Measurements from ENCODE around the gene MND1.

Gene MND1, protein sequence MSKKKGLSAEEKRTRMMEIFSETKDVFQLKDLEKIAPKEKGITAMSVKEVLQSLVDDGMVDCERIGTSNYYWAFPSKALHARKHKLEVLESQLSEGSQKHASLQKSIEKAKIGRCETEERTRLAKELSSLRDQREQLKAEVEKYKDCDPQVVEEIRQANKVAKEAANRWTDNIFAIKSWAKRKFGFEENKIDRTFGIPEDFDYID

DNA sequence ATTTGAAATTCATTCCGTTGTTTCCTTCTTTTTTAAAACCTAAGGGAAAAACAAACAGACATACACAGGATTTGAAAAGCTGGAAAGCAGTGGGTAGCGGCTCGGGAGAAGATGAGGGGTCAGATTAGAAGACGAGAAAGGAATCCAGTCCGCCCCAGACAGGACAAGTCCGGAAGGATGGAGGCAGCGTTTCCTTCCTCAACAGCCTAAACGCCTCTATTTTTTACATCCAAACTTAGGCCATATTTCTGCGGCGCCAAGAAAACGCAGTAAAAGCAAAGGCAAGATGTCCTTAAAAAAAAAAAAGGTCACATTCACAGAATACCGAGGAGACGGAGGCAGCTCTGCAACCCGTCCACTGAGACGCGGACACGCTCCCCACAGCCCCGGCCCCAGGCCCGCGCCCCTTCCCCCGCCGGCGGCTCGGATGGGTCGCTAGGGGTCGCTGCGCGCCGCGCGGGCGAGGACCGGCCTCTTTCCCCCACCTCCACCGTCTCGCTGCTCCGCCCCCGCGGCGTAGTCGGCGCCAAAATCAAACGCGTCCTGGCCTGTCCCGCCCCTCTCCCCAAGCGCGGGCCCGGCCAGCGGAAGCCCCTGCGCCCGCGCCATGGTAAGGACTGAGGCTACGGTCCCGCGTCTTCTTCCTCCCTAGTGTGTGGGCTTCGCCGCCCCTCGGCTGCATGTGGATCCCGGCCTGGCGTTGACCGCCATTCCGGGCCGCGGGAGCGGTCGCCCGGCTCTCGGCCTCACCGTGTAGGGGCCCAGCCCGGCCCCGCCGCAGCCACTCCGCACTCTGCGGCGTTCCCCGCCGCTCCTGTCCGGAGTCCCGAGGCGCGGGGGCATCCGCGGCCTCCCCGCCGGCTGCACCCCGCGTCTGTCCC is at the start of gene MND1:
Gene MND1, plus strand, starts transcription at position 558 of the 881 bp plus-strand sequence. Its CDS starts 50 bp downstream, at position 608.
- DNase-seq (ENCODE audit: low read depth), result peak; percentile 89

DNA sequence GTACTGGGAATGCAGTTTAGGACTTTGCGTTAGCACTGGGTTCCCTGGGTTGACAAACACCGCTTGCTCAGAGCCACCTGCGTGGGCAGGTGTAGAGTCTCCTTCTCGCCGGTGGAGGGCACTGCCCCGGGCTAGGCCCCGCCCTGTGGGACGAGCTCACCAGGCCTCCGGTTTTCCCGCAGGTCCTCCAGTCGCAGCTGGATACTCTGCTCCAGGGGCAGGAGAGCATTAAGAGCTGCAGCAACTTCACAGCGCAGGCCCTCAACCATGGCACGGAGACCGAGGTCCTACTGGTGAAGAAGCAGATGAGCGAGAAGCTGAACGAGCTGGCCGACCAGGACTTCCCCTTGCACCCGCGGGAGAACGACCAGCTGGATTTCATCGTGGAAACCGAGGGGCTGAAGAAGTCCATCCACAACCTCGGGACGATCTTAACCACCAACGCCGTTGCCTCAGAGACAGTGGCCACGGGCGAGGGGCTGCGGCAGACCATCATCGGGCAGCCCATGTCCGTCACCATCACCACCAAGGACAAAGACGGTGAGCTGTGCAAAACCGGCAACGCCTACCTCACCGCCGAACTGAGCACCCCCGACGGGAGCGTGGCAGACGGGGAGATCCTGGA is 49.2 kb upstream of the MND1 start:
- no peak for DNase-seq (ENCODE audit: low read depth)

- DNase-seq (ENCODE audit: low read depth), result no peak
These were observed 48.3 kb upstream of the MND1 start for GRCh38 chr4:153296040-153296823.

- DNase-seq (ENCODE audit: low read depth), result no peak
These were observed 47.4 kb upstream of the MND1 start for GRCh38 chr4:153297116-153297515.

- DNase-seq (ENCODE audit: low read depth), result no peak
These were observed 33.7 kb upstream of the MND1 start for GRCh38 chr4:153310793-153311192.

DNA sequence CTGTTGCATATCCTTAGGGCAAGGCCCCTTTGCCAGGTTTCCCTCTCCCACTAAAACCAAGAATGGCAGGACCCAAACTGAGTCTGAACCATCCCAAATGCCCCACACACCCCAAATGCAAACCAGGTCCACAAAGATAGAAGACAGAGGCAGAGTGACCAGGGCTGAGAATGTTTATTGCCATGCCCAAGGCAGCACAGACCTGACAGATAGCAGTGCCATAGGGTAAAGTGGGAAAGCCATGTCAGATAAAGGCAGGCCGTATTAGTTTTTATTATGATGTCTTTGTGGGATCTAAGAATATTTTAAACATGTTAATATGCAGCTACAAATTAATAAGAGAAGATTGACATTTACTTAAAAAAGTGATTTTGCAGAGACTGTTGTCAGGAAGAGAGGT is 29.6 kb upstream of the MND1 start:
- DNase-seq (ENCODE audit: low read depth), result no peak

- no peak for DNase-seq (ENCODE audit: low read depth)
These were observed 25.7 kb upstream of the MND1 start for GRCh38 chr4:153318696-153319320.

- DNase-seq (ENCODE audit: low read depth), result no peak
These were observed 21.7 kb upstream of the MND1 start for GRCh38 chr4:153322791-153323190.

DNA sequence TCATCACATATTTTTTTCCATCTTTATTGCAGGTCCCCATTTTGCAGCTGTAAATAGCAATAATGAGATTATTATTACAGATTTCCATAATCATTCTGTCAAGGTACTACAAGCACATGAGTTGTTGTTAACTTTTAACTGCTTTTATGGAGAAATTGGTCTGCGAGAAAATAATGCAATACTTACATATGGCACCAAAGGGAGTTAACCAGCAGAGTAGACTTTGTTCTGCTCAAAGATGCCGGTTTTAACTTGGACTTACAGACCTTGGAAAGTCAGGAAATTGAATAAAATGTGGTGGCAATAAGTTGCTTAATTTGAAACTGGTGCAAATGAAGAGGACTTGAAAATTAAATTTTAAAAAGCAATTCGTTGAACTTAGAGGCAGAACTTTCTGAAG is 20.4 kb upstream of the MND1 start:
- no peak for DNase-seq (ENCODE audit: low read depth)

DNA sequence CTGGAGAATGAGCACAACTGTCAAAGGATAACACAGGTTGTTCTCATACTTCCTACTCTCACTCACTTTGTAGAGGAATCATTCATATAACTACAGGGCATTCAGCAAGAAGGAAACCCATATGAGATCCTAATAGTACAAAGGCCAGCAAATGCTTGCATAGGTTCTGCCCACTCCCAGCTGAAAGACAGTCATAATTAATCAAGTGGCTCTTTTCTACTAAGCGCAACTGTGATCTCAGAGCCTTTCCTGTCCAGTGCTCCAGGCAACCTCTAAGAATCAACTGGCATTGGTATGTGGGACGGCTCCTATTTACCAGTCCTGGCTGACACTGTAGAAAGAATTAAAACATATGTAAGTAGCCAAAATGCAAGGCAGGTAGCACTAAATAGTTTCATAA is 18.9 kb upstream of the MND1 start:
- no peak for DNase-seq (ENCODE audit: low read depth)

GRCh38 chr4:153326513-153326912 is 18.0 kb upstream of the MND1 start:
- DNase-seq (ENCODE audit: low read depth), result no peak

DNA sequence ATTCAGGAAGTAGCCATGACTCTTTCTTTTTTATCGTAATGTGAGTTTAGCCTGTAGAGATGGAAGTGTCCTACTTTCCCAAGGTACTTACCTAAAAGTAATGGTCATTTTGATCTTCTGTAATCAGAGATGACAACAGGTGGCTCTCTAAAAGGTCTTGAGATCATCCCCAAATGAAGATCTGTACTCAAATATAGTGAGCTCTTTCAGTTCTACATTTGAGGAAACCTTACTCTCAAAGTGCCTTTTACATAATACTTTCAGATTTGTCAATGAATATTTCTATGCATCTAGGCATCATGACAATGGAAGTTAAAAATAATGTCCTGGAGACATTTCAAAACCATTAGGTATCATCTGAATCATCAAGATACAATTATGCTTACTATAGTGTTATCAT is 17.2 kb upstream of the MND1 start:
- no peak for DNase-seq (ENCODE audit: low read depth)

DNA sequence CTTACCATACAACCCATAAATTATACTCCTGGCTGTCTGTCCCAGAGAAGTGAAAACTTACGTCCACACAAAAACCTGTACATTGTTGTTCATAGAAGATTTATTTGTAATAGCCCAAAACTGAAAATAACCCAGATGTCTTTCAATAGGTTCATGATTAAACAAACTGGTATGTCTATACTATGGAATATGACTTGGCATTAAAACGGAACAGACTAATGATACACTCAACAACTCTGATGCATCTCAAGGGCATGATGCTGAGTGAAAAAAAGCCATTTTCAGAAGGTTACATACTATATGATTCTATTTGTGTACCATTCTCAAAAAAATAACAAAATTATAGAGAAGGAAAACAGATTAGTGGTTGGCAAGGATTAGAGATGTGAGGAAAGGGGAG is 11.6 kb upstream of the MND1 start:
- no peak for DNase-seq (ENCODE audit: low read depth)

DNA sequence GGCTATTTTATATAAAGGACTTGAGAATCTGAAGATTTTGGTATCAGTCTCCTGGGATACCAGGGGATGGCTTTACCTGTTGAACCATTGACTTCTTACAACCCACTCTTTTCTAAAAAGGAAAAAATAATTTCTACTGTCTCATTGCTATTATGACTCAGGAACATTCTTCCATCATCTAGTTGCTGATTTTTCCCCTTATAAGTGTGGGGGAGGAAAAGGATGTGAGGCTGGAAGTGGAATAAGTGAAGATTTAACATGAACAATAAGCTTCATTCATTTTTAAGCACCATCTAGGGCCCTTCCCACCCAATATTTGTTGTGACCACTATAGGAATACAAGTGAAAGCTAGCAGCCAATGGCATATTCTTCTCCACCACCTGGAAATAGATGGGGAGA is 10.6 kb upstream of the MND1 start:
- DNase-seq (ENCODE audit: low read depth), result no peak

DNA sequence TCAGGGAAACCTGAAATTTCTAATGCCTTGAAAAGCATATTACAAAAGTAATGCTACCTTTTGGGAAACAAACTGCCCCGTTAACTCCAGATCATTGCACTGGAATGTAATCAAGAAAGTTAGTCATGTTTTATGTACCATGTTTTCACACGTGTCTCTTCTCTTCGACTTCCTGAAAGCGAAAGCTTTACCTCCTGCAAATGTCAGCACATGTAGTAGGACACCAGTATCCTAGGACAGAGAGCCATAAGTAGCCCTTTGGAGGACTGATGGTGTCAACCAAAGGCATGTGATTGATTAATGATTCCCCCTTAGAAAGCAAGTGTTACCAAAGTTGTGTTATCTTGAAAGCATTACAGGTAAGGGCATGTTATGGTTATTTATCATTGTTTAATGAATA is 8.8 kb upstream of the MND1 start:
- DNase-seq (ENCODE audit: low read depth), result no peak

DNA sequence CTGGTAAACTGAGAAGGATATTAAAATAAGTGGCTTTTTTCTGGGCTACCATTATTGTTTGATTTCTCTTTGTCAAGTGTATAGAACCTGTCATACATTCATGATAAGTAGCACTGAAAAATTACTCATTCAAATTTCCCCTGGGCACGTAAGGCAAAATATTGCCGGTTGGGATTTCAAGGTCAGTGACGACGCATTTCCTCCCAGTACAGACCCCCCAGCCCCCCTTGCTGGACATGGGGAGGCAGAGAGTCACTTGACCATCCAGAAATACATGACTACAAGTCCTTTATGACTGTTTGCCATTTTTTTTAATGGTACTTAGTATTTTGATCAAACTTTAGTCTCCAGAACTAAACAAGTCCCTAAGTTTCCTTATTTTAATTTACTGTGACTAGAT is 6.8 kb upstream of the MND1 start:
- DNase-seq (ENCODE audit: low read depth), result no peak

DNA sequence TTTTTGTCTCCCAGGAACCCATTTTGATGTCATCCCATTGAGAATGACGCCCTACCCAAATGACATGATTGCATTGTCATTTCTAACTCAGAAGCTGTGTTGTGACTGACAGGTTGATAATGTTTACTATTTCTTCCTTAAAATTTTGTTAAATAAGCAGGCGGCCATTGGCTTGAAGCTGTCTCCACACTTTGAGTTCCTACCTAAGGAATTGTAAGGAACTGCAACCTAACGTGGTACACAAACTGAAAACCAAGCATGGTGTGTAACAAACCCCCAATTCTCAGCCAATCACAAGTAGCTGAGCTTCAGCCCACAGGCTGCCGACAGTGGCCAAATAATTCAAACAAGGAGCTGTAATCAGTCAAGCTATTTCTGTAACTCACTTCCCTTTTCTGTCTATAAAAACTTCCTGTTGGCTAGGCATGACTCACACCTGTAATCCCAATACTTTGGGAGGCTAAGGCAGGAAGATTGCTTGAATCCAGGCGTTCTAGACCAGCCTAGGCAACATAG is 2.9 kb upstream of the MND1 start:
- DNase-seq (ENCODE audit: low read depth), result no peak

- DNase-seq (ENCODE audit: low read depth), result no peak
These were observed 1.5 kb upstream of the MND1 start for GRCh38 chr4:153342751-153343552.

DNA sequence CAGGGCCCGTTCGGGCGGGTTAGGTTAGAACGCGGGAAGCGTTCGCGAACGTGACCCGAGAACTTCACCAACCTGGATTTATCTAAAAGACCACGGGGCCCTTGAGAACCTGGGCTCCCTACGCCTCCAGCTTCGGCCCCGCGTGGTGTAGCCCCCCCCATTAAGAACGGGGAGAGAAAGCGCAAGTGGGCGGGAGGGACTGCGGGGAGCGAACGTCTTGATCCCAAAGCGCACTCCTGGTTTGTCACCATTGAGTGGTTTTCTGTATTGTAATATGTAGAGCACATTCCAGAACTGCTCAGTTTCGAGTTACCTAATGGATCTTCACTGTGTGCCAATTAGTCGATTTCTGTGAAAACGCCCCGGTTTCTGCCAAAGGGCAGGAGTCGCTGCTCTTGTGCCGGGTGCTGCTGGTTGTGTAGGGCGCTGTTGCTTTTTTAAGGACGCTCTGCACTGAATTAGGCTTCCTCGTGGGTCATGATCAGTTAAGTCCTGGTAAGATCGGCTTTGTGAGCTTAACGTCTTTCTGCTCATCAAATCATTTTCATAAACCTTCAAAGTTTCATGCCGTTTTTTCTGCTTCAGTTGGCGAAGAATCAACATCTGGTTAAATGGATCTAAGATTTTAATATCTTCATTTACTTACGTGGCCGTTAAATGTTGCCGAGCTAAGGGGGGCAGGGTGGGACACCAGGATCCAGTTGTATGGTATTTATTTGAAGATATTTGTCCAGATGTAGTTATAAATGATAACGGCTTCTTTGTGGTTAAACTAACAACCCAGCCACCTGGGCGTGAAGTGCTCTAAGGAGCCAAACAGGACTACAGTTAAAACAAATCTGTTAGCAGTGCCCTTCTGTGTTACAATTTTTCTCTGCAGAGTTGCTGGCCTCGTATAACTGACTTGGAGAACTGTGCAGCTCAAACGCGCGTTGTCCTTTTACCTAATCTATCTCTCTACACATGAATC is 809 bp downstream of the MND1 start:
- DNase-seq (ENCODE audit: low read depth), result peak; percentile 37

GRCh38 chr4:153346031-153346430 is 1.5 kb downstream of the MND1 start:
- DNase-seq (ENCODE audit: low read depth), result no peak

All from activated T-cell treated with anti-CD3 and anti-CD28 coated beads for 1 hour (primary cell).